ENCODE measurements around the gene GDF10. TPM values are rescaled to one million over a fixed set of nuclear protein-coding genes. Genes with fewer than 3 reads are reported as not detected.
A peak's percentile ranks its signal among the peaks of the same experiment; 100 is the strongest.

The GDF10 gene
- total RNA-seq, 3 donors from 2014 or later (not counting 1 experiment from before 2014, with no cell fraction given) = not detected

GRCh38 chr10:47311932-47312662 lies 12.1 kb downstream of the GDF10 start:
- DNase-seq = peak; percentile 36 to 90
- Histone ChIP-seq H3K27me3 (ENCODE audit: control insufficient read depth, insufficient read depth, low read length) (no peaks in the 10 kb centered on the region), H3K4me3 (ENCODE audit: low read length) (no peak overlapping the region), H3K4me1 (ENCODE audit: control insufficient read depth, insufficient read depth, low read length) (peaks cover 2% of the 10 kb centered on the region), H3K27ac (ENCODE audit: low read length) (no peak overlapping the region), H3K9me3 (ENCODE audit: control insufficient read depth, insufficient read depth, low read length) (no peaks in the 10 kb centered on the region), H3K36me3 (ENCODE audit: control insufficient read depth, insufficient read depth, low read length) (no peaks in the 10 kb centered on the region)
- Mint-ChIP-seq H3K4me3 (no peak overlapping the region), H3K27ac (no peak overlapping the region), H3K27me3 (ENCODE audit: low read depth in 2 of 2) (no peaks in the 10 kb centered on the region), H3K4me1 (no peaks in the 10 kb centered on the region), H3K9me3 (no peaks in the 10 kb centered on the region), H3K36me3 (no peaks in the 10 kb centered on the region)
- ATAC-seq = peak; percentile 45 to 86 (median 46)
- 21% methylated on average over 20 of the region's 20 CpGs for WGBS (ENCODE audit: insufficient coverage)
- peak; percentile 51 for TF ChIP-seq CTCF (IDR thresholded peaks at IDR 0.05)
- intact Hi-C loops (cut with micrococcal nuclease) = loop anchor here (1.0 kb wide), 1 partner anchor 265 kb away; no protein-coding TSS in a partner anchor

GRCh38 chr10:47312663-47312995 lies 12.6 kb downstream of the GDF10 start:
- WGBS (ENCODE audit: insufficient coverage) = 86% methylated on average over 7 of the region's 7 CpGs
- Mint-ChIP-seq H3K36me3 (no peaks in the 10 kb centered on the region), H3K4me1 (no peaks in the 10 kb centered on the region), H3K27ac (no peak overlapping the region), H3K9me3 (no peaks in the 10 kb centered on the region), H3K27me3 (ENCODE audit: low read depth in 2 of 2) (no peaks in the 10 kb centered on the region), H3K4me3 (no peak overlapping the region)
- no peak overlapping the region for H3K4me3 ChIP-seq (ENCODE audit: low read length)
- H3K4me1 ChIP-seq (ENCODE audit: control insufficient read depth, insufficient read depth, low read length) = peaks cover 2% of the 10 kb centered on the region
- intact Hi-C loops (cut with micrococcal nuclease) = loop anchor here (1.0 kb wide), 1 partner anchor 265 kb away; no protein-coding TSS in a partner anchor
- H3K36me3 ChIP-seq (ENCODE audit: control insufficient read depth, insufficient read depth, low read length) = no peaks in the 10 kb centered on the region
- DNase-seq (no peak), ATAC-seq (no peak)
- H3K27me3 ChIP-seq (ENCODE audit: control insufficient read depth, insufficient read depth, low read length) = no peaks in the 10 kb centered on the region
- no peaks in the 10 kb centered on the region for H3K9me3 ChIP-seq (ENCODE audit: control insufficient read depth, insufficient read depth, low read length)
- no peak overlapping the region for H3K27ac ChIP-seq (ENCODE audit: low read length)
- no peak for TF ChIP-seq CTCF (IDR thresholded peaks at IDR 0.05)

GRCh38 chr10:47314416-47314970 lies 14.5 kb downstream of the GDF10 start:
- ATAC-seq = no peak
- 88% methylated on average over 9 of the region's 9 CpGs for WGBS (ENCODE audit: insufficient coverage)

More at GRCh38 chr10:47314416-47314970, 14.5 kb downstream of the GDF10 start:
- H3K27ac Mint-ChIP-seq = no peak overlapping the region
- DNase-seq = no peak
- Histone ChIP-seq H3K27me3 (ENCODE audit: control insufficient read depth, insufficient read depth, low read length) (no peaks in the 10 kb centered on the region), H3K4me1 (ENCODE audit: control insufficient read depth, insufficient read depth, low read length) (peaks cover 2% of the 10 kb centered on the region), H3K9me3 (ENCODE audit: control insufficient read depth, insufficient read depth, low read length) (no peaks in the 10 kb centered on the region), H3K27ac (ENCODE audit: low read length) (no peak overlapping the region), H3K4me3 (ENCODE audit: low read length) (no peak overlapping the region), H3K36me3 (ENCODE audit: control insufficient read depth, insufficient read depth, low read length) (no peaks in the 10 kb centered on the region)
- H3K36me3 Mint-ChIP-seq = no peaks in the 10 kb centered on the region
- H3K4me3 Mint-ChIP-seq = no peak overlapping the region
- H3K27me3 Mint-ChIP-seq (ENCODE audit: low read depth in 2 of 2) = peaks cover 0 to 3% of the 10 kb centered on the region in 2 donors
- intact Hi-C loops (cut with micrococcal nuclease) = no loop called here
- no peaks in the 10 kb centered on the region for H3K4me1 Mint-ChIP-seq
- no peaks in the 10 kb centered on the region for H3K9me3 Mint-ChIP-seq
- no peak for TF ChIP-seq CTCF (IDR thresholded peaks at IDR 0.05)
